ENCODE measurements around the gene TRDMT1. TPM values are rescaled to one million over a fixed set of nuclear protein-coding genes. Genes with fewer than 3 reads are reported as not detected.

TRDMT1 gene
- total RNA-seq, 1 donor from 2014 or later, result 5.7 TPM

GRCh38 chr10:17134737-17135260 is 66.7 kb downstream of the TRDMT1 start:
- Histone ChIP-seq H3K36me3 (no peaks in the 10 kb centered on the region), H3K27me3 (no peaks in the 10 kb centered on the region), H3K4me1 (no peaks in the 10 kb centered on the region), H3K4me3 (no peak overlapping the region), H3K9me3 (no peaks in the 10 kb centered on the region), H3K27ac (no peak overlapping the region)
- no peak for TF ChIP-seq CTCF (IDR thresholded peaks at IDR 0.05)
- intact Hi-C loops (cut with DNase I), result no loop called here
- no peak for DNase-seq (ENCODE audit: low spot score in 2 of 2)

GRCh38 chr10:17134282-17134681 is 67.2 kb downstream of the TRDMT1 start:
- H3K4me1 ChIP-seq, result no peaks in the 10 kb centered on the region
- H3K4me3 ChIP-seq, result no peak overlapping the region
- TF ChIP-seq CTCF (IDR thresholded peaks at IDR 0.05), result no peak
- H3K9me3 ChIP-seq, result no peaks in the 10 kb centered on the region
- H3K27me3 ChIP-seq, result no peaks in the 10 kb centered on the region
- no peak overlapping the region for H3K27ac ChIP-seq
- H3K36me3 ChIP-seq, result no peaks in the 10 kb centered on the region
- intact Hi-C loops (cut with DNase I), result no loop called here
- no peak for DNase-seq (ENCODE audit: low spot score in 2 of 2)

- DNase-seq (ENCODE audit: low spot score in 2 of 2), result no peak
- Histone ChIP-seq H3K27me3 (no peaks in the 10 kb centered on the region), H3K36me3 (no peaks in the 10 kb centered on the region), H3K27ac (no peak within 1 kb of the TSS), H3K9me3 (no peaks in the 10 kb centered on the region), H3K4me1 (no peaks in the 10 kb centered on the region), H3K4me3 (no peak within 1 kb of the TSS)
- intact Hi-C loops (cut with DNase I), result no loop called here
- TF ChIP-seq CTCF (IDR thresholded peaks at IDR 0.05), result no peak
These were observed 71.7 kb downstream of the TRDMT1 start, which contains the start of gene CUBN for GRCh38 chr10:17129741-17130140. Gene CUBN (minus strand): TSS chr10:17129811. CDS start chr10:17129765, 46 bp downstream.

- Histone ChIP-seq H3K36me3 (no peaks in the 10 kb centered on the region), H3K27ac (no peak overlapping the region), H3K4me1 (no peaks in the 10 kb centered on the region), H3K27me3 (no peaks in the 10 kb centered on the region), H3K9me3 (no peaks in the 10 kb centered on the region), H3K4me3 (no peak overlapping the region)
- no peak for DNase-seq (ENCODE audit: low spot score in 2 of 2)
- intact Hi-C loops (cut with DNase I), result no loop called here
- no peak for TF ChIP-seq CTCF (IDR thresholded peaks at IDR 0.05)
These were observed 73.2 kb downstream of the TRDMT1 start for GRCh38 chr10:17128261-17128660.

GRCh38 chr10:17126327-17126726 is 75.1 kb downstream of the TRDMT1 start:
- Histone ChIP-seq H3K4me3 (no peak overlapping the region), H3K27me3 (no peaks in the 10 kb centered on the region), H3K9me3 (no peaks in the 10 kb centered on the region), H3K4me1 (no peaks in the 10 kb centered on the region), H3K27ac (no peak overlapping the region), H3K36me3 (no peaks in the 10 kb centered on the region)
- TF ChIP-seq CTCF (IDR thresholded peaks at IDR 0.05), result no peak
- intact Hi-C loops (cut with DNase I), result no loop called here
- no peak for DNase-seq (ENCODE audit: low spot score in 2 of 2)

Data from ascending aorta (tissue), 2 donors.